SK-N-SH treated with all-trans-retinoic acid at 6 μM for 48 hours (cell line): Measurements from ENCODE around the gene APRT.

Experiments used
- CREB5 ChIP-seq: fragments of 250-450 bp; sonication (Bioruptor Pico); IDR thresholded peaks from 2 replicates; pipeline ENCODE4 v1.5.1; 2020; ENCODE audit warnings: low read depth, mild to moderate bottlenecking, moderate library complexity
- PATZ1 ChIP-seq: fragments of 250-450 bp; sonication (Bioruptor Pico); IDR thresholded peaks from 2 replicates; pipeline ENCODE4 v1.8.0; 2020; ENCODE audit warnings: mild to moderate bottlenecking, moderate library complexity, borderline replicate concordance
- RARB ChIP-seq: fragments of 250-450 bp; sonication (Bioruptor Pico); IDR thresholded peaks from 2 replicates; pipeline ENCODE4 v1.8.0; 2021; ENCODE audit warnings: mild to moderate bottlenecking, moderate library complexity
- TSHZ2 ChIP-seq: fragments of 250-450 bp; sonication (Bioruptor Pico); IDR thresholded peaks from 2 replicates; pipeline ENCODE4 v1.5.0; 2020; ENCODE audit warnings: mild to moderate bottlenecking, moderate library complexity
- ZFP30 ChIP-seq: fragments of 450-650 bp; formaldehyde crosslinking; IDR thresholded peaks from 2 replicates; pipeline ENCODE4 v1.5.0; 2022; ENCODE audit warnings: mild to moderate bottlenecking, moderate library complexity

- TF ChIP-seq RARB (CRISPR knock-in tag), result no peak
- no peak for TF ChIP-seq ZFP30 (CRISPR knock-in tag)
- no peak for TF ChIP-seq PATZ1 (CRISPR knock-in tag)
- TF ChIP-seq CREB5 (CRISPR knock-in tag), result no peak
- no peak for TF ChIP-seq TSHZ2 (CRISPR knock-in tag)
Observed at GRCh38 chr16:88819126-88819525, 7.4 kb upstream of the APRT start.
